Embryonic facial prominence (tissue), 1 donor: ENCODE results near the gene FRMD4A.

Experiments used
- DNase-seq: peaks from one replicate; pipeline ENCODE4 v3.0.0-alpha.2; 2016; ENCODE audit errors: extremely low spot score

Gene FRMD4A

GRCh38 chr10:13651969-13652720 lies 678.6 kb downstream of the FRMD4A start:
- DNase-seq, result no peak

GRCh38 chr10:13650961-13651360 lies 679.8 kb downstream of the FRMD4A start:
- DNase-seq, result no peak

- no peak for DNase-seq
Observed at GRCh38 chr10:13649844-13650520, 680.7 kb downstream of the FRMD4A start.

- DNase-seq, result no peak
Observed at GRCh38 chr10:13648425-13648824, 682.3 kb downstream of the FRMD4A start.

- DNase-seq, result no peak
Observed at GRCh38 chr10:13644866-13645265, 685.9 kb downstream of the FRMD4A start.

GRCh38 chr10:13643016-13643415 lies 687.7 kb downstream of the FRMD4A start:
- DNase-seq, result no peak

- DNase-seq, result no peak
Observed at GRCh38 chr10:13642293-13642692, 688.4 kb downstream of the FRMD4A start.

GRCh38 chr10:13637894-13638293 lies 692.8 kb downstream of the FRMD4A start:
- no peak for DNase-seq

- no peak for DNase-seq
Observed at GRCh38 chr10:13637303-13637856, 693.3 kb downstream of the FRMD4A start.

GRCh38 chr10:13636776-13637175 lies 693.9 kb downstream of the FRMD4A start:
- DNase-seq, result no peak

GRCh38 chr10:13634207-13634606 lies 696.5 kb downstream of the FRMD4A start:
- DNase-seq, result no peak

GRCh38 chr10:13633689-13634088 lies 697.0 kb downstream of the FRMD4A start:
- peak; percentile 70 for DNase-seq

- no peak for DNase-seq
Observed at GRCh38 chr10:13632884-13633440, 697.8 kb downstream of the FRMD4A start.

- no peak for DNase-seq
Observed at GRCh38 chr10:13632440-13632839, 698.3 kb downstream of the FRMD4A start.

GRCh38 chr10:13631594-13631993 lies 699.1 kb downstream of the FRMD4A start:
- DNase-seq, result no peak

- no peak for DNase-seq
Observed at GRCh38 chr10:13630231-13630630, 700.5 kb downstream of the FRMD4A start.

GRCh38 chr10:13629116-13629515 lies 701.6 kb downstream of the FRMD4A start:
- DNase-seq, result no peak

GRCh38 chr10:13628661-13629060 lies 702.1 kb downstream of the FRMD4A start:
- no peak for DNase-seq

GRCh38 chr10:13627459-13628310 lies 703.0 kb downstream of the FRMD4A start:
- no peak for DNase-seq

- no peak for DNase-seq
Observed at GRCh38 chr10:13624630-13625029, 706.1 kb downstream of the FRMD4A start.

GRCh38 chr10:13621931-13622330 lies 708.8 kb downstream of the FRMD4A start:
- DNase-seq, result no peak

- no peak for DNase-seq
Observed at GRCh38 chr10:13617116-13617515, 713.6 kb downstream of the FRMD4A start.
